Measurements from ENCODE around the gene LRP2BP. TPM values are rescaled to one million over a fixed set of nuclear protein-coding genes. Genes with fewer than 3 reads are reported as not detected.
A peak's percentile ranks its signal among the peaks of the same experiment; 100 is the strongest.

The LRP2BP gene
- polyA plus RNA-seq, 2 of the 4 experiments (the other 2 are of a cell fraction) = 0.23 to 0.37 TPM

DNA sequence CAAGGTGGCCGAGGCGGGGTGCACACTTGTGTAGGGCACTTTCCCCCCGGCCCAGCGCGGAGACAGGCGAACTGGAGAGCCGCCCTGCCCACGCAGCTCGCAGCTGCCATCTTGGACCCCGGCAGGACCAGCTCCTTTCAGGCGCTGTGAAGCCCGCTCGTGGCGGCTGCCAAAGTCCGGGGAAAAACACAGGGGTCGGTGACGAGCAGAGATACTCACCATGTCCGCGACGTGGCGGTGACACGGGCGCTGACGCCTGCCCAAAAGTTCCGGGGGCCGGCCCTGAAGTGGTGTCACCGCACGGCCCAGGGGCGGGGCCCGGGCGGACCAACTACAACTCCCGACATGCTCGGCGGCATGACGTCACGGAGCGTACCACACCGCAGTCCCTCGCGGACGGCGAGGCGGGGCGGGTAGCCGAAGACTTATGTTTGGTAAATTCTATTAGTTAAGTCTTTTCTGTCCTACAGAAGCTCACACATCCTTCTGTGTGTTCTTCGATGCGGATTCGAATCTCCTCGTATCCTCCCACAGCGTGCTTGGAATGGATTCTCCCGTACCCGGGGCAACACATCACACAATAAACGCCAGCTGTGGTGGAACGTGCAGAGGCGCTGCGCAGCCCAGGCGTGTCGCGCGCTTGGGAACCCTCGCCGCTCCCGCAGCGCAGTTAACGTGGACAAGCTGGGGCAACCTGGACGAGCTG is 30.1 kb upstream of the LRP2BP start, which contains the start of gene UFSP2 (continued):
- TF ChIP-seq ESRRA (IDR thresholded peaks at IDR 0.05; ENCODE audit: borderline replicate concordance, low read length) (no peak), EHMT2 (IDR thresholded peaks at IDR 0.05; ENCODE audit: low read depth) (no peak), FOXS1 (CRISPR knock-in tag; IDR thresholded peaks at IDR 0.05) (no peak), NPAS2 (CRISPR knock-in tag; IDR thresholded peaks at IDR 0.05; ENCODE audit: borderline replicate concordance) (no peak), MYC (IDR thresholded peaks at IDR 0.05; ENCODE audit: borderline replicate concordance, low read length) (0 out of 2 replicates have a peak, but pooled peaks have one; percentile 41), PHF8 (IDR thresholded peaks at IDR 0.05; ENCODE audit: borderline replicate concordance, low read depth) (peak; percentile 53), JUNB (IDR thresholded peaks at IDR 0.05) (no peak), HOXA7 (CRISPR knock-in tag; IDR thresholded peaks at IDR 0.05) (no peak), POLR2A (IDR thresholded peaks at IDR 0.05; ENCODE audit: low read length) (peak; percentile 51), RFX5 (IDR thresholded peaks at IDR 0.05) (no peak), ZFP36 (IDR thresholded peaks at IDR 0.05; ENCODE audit: borderline replicate concordance, partially characterized antibody) (no peak), KDM5A (IDR thresholded peaks at IDR 0.05) (no peak), GATA3 (IDR thresholded peaks at IDR 0.05; ENCODE audit: borderline replicate concordance) (peak; percentile 75), MAZ (IDR thresholded peaks at IDR 0.05; ENCODE audit: borderline replicate concordance, low read depth, low read length) (no peak), ZSCAN20 (CRISPR knock-in tag; IDR thresholded peaks at IDR 0.05) (no peak), NR3C1 (IDR thresholded peaks at IDR 0.05) (no peak), BHLHE40 (IDR thresholded peaks at IDR 0.05; ENCODE audit: low read depth, low read length) (peak; percentile 89), ZC3H11A (IDR thresholded peaks at IDR 0.05) (no peak), ZNF302 (CRISPR knock-in tag; IDR thresholded peaks at IDR 0.05) (no peak), CEBPB (IDR thresholded peaks at IDR 0.05) (no peak), HDAC2 (IDR thresholded peaks at IDR 0.05) (no peak), CBX2 (IDR thresholded peaks at IDR 0.05; ENCODE audit: borderline replicate concordance, low read depth) (no peak), RCOR1 (IDR thresholded peaks at IDR 0.05; ENCODE audit: low read depth, low read length) (no peak)
- TF ChIP-seq, protein P1, sequence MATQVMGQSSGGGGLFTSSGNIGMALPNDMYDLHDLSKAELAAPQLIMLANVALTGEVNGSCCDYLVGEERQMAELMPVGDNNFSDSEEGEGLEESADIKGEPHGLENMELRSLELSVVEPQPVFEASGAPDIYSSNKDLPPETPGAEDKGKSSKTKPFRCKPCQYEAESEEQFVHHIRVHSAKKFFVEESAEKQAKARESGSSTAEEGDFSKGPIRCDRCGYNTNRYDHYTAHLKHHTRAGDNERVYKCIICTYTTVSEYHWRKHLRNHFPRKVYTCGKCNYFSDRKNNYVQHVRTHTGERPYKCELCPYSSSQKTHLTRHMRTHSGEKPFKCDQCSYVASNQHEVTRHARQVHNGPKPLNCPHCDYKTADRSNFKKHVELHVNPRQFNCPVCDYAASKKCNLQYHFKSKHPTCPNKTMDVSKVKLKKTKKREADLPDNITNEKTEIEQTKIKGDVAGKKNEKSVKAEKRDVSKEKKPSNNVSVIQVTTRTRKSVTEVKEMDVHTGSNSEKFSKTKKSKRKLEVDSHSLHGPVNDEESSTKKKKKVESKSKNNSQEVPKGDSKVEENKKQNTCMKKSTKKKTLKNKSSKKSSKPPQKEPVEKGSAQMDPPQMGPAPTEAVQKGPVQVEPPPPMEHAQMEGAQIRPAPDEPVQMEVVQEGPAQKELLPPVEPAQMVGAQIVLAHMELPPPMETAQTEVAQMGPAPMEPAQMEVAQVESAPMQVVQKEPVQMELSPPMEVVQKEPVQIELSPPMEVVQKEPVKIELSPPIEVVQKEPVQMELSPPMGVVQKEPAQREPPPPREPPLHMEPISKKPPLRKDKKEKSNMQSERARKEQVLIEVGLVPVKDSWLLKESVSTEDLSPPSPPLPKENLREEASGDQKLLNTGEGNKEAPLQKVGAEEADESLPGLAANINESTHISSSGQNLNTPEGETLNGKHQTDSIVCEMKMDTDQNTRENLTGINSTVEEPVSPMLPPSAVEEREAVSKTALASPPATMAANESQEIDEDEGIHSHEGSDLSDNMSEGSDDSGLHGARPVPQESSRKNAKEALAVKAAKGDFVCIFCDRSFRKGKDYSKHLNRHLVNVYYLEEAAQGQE (IDR thresholded peaks at IDR 0.05) = no peak
- TF ChIP-seq, protein P2, sequence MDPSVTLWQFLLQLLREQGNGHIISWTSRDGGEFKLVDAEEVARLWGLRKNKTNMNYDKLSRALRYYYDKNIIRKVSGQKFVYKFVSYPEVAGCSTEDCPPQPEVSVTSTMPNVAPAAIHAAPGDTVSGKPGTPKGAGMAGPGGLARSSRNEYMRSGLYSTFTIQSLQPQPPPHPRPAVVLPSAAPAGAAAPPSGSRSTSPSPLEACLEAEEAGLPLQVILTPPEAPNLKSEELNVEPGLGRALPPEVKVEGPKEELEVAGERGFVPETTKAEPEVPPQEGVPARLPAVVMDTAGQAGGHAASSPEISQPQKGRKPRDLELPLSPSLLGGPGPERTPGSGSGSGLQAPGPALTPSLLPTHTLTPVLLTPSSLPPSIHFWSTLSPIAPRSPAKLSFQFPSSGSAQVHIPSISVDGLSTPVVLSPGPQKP (IDR thresholded peaks at IDR 0.05; ENCODE audit: low read depth, low read length) = no peak
- TF ChIP-seq, protein P3, sequence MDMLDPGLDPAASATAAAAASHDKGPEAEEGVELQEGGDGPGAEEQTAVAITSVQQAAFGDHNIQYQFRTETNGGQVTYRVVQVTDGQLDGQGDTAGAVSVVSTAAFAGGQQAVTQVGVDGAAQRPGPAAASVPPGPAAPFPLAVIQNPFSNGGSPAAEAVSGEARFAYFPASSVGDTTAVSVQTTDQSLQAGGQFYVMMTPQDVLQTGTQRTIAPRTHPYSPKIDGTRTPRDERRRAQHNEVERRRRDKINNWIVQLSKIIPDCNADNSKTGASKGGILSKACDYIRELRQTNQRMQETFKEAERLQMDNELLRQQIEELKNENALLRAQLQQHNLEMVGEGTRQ (IDR thresholded peaks at IDR 0.05) = no peak
- TF ChIP-seq, protein P4, sequence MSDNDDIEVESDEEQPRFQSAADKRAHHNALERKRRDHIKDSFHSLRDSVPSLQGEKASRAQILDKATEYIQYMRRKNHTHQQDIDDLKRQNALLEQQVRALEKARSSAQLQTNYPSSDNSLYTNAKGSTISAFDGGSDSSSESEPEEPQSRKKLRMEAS (IDR thresholded peaks at IDR 0.05) = peak; percentile 81
- TF ChIP-seq, protein P5, sequence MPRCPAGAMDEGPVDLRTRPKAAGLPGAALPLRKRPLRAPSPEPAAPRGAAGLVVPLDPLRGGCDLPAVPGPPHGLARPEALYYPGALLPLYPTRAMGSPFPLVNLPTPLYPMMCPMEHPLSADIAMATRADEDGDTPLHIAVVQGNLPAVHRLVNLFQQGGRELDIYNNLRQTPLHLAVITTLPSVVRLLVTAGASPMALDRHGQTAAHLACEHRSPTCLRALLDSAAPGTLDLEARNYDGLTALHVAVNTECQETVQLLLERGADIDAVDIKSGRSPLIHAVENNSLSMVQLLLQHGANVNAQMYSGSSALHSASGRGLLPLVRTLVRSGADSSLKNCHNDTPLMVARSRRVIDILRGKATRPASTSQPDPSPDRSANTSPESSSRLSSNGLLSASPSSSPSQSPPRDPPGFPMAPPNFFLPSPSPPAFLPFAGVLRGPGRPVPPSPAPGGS (IDR thresholded peaks at IDR 0.05) = no peak
- TF ChIP-seq, protein P6, sequence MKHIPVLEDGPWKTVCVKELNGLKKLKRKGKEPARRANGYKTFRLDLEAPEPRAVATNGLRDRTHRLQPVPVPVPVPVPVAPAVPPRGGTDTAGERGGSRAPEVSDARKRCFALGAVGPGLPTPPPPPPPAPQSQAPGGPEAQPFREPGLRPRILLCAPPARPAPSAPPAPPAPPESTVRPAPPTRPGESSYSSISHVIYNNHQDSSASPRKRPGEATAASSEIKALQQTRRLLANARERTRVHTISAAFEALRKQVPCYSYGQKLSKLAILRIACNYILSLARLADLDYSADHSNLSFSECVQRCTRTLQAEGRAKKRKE (CRISPR knock-in tag; IDR thresholded peaks at IDR 0.05; ENCODE audit: low read depth) = no peak
